ENCODE data around the gene BAHD1. TPM values are rescaled to one million over a fixed set of nuclear protein-coding genes. Genes with fewer than 3 reads are reported as not detected.

Gene BAHD1
- total and polyA plus RNA-seq, 2 donors (not counting 1 experiment from before 2014, with no cell fraction given) = 3.3 to 5.6 TPM

- no peak overlapping the region for H3K9ac ChIP-seq (ENCODE audit: insufficient read depth, low read length)
- H3K4me1 ChIP-seq (ENCODE audit: control insufficient read depth, extremely low read depth, insufficient read depth, low read length) = no peaks in the 10 kb centered on the region
- H3K4me2 ChIP-seq (ENCODE audit: extremely low read depth, insufficient read depth, low read length) = no peak overlapping the region
- H3K4me3 ChIP-seq (replicated peaks in 1 of 4; ENCODE audit: control extremely low read depth in 1 of 4, insufficient read depth in 1 of 4, low read depth in 3 of 4, low read length in 4 of 4) = no peak overlapping the region
- H3K27ac ChIP-seq (ENCODE audit: insufficient read depth, low read length) = no peak overlapping the region
- H4K20me1 ChIP-seq (ENCODE audit: control insufficient read depth, extremely low read depth, insufficient read depth, low read length) = no peaks in the 10 kb centered on the region
- H3K9me3 ChIP-seq (ENCODE audit: control insufficient read depth, insufficient read depth, low read depth, low read length) = no peaks in the 10 kb centered on the region
- no peak for TF ChIP-seq EZH2 (IDR thresholded peaks at IDR 0.05; ENCODE audit: low read length, missing control alignments)
- no peak for TF ChIP-seq CTCF (conservative IDR thresholded peaks at IDR 0.05 in 1 of 2, IDR thresholded peaks at IDR 0.05 in 1 of 2; ENCODE audit: low read depth in 1 of 2, low read length in 2 of 2)
- no peak overlapping the region for H2AFZ ChIP-seq (ENCODE audit: low read length)
- H3K36me3 ChIP-seq (ENCODE audit: control insufficient read depth, insufficient read depth, low read length) = no peaks in the 10 kb centered on the region
- H3K27me3 ChIP-seq (ENCODE audit: control insufficient read depth, insufficient read depth, low read length) = peaks cover 9% of the 10 kb centered on the region
- DNase-seq (ENCODE audit: low read depth in 2 of 2) = no peak
- no peaks in the 10 kb centered on the region for H3K79me2 ChIP-seq (ENCODE audit: control insufficient read depth, insufficient read depth, low read length)
Observed at GRCh38 chr15:40427188-40427587, 13.6 kb upstream of the BAHD1 start.

- Histone ChIP-seq H3K27me3 (ENCODE audit: control insufficient read depth, insufficient read depth, low read length) (peaks cover 16% of the 10 kb centered on the region), H4K20me1 (ENCODE audit: control insufficient read depth, extremely low read depth, insufficient read depth, low read length) (no peaks in the 10 kb centered on the region), H3K4me1 (ENCODE audit: control insufficient read depth, extremely low read depth, insufficient read depth, low read length) (no peaks in the 10 kb centered on the region), H3K4me3 (replicated peaks in 1 of 4; ENCODE audit: control extremely low read depth in 1 of 4, insufficient read depth in 1 of 4, low read depth in 3 of 4, low read length in 4 of 4) (no peak overlapping the region), H3K79me2 (ENCODE audit: control insufficient read depth, insufficient read depth, low read length) (no peaks in the 10 kb centered on the region), H2AFZ (ENCODE audit: low read length) (no peak overlapping the region), H3K9me3 (ENCODE audit: control insufficient read depth, insufficient read depth, low read depth, low read length) (no peaks in the 10 kb centered on the region), H3K4me2 (ENCODE audit: extremely low read depth, insufficient read depth, low read length) (no peak overlapping the region), H3K36me3 (ENCODE audit: control insufficient read depth, insufficient read depth, low read length) (no peaks in the 10 kb centered on the region), H3K9ac (ENCODE audit: insufficient read depth, low read length) (no peak overlapping the region), H3K27ac (ENCODE audit: insufficient read depth, low read length) (no peak overlapping the region)
- DNase-seq (ENCODE audit: low read depth in 2 of 2) = no peak
- TF ChIP-seq CTCF (conservative IDR thresholded peaks at IDR 0.05 in 1 of 2, IDR thresholded peaks at IDR 0.05 in 1 of 2; ENCODE audit: low read depth in 1 of 2, low read length in 2 of 2) (no peak), EZH2 (IDR thresholded peaks at IDR 0.05; ENCODE audit: low read length, missing control alignments) (no peak)
Observed at GRCh38 chr15:40428185-40428584, 12.6 kb upstream of the BAHD1 start.

- no peak overlapping the region for H3K9ac ChIP-seq (ENCODE audit: insufficient read depth, low read length)
- H3K4me3 ChIP-seq (replicated peaks in 1 of 4; ENCODE audit: control extremely low read depth in 1 of 4, insufficient read depth in 1 of 4, low read depth in 3 of 4, low read length in 4 of 4) = no peak overlapping the region
- no peaks in the 10 kb centered on the region for H3K36me3 ChIP-seq (ENCODE audit: control insufficient read depth, insufficient read depth, low read length)
- H4K20me1 ChIP-seq (ENCODE audit: control insufficient read depth, extremely low read depth, insufficient read depth, low read length) = no peaks in the 10 kb centered on the region
- DNase-seq (ENCODE audit: low read depth in 2 of 2) = no peak
- H3K4me1 ChIP-seq (ENCODE audit: control insufficient read depth, extremely low read depth, insufficient read depth, low read length) = no peaks in the 10 kb centered on the region
- no peaks in the 10 kb centered on the region for H3K79me2 ChIP-seq (ENCODE audit: control insufficient read depth, insufficient read depth, low read length)
- H3K27me3 ChIP-seq (ENCODE audit: control insufficient read depth, insufficient read depth, low read length) = peaks cover 24% of the 10 kb centered on the region
- H2AFZ ChIP-seq (ENCODE audit: low read length) = no peak overlapping the region
- H3K9me3 ChIP-seq (ENCODE audit: control insufficient read depth, insufficient read depth, low read depth, low read length) = no peaks in the 10 kb centered on the region
- TF ChIP-seq CTCF (conservative IDR thresholded peaks at IDR 0.05 in 1 of 2, IDR thresholded peaks at IDR 0.05 in 1 of 2; ENCODE audit: low read depth in 1 of 2, low read length in 2 of 2) (no peak), EZH2 (IDR thresholded peaks at IDR 0.05; ENCODE audit: low read length, missing control alignments) (no peak)
- no peak overlapping the region for H3K4me2 ChIP-seq (ENCODE audit: extremely low read depth, insufficient read depth, low read length)
- H3K27ac ChIP-seq (ENCODE audit: insufficient read depth, low read length) = no peak overlapping the region
Observed at GRCh38 chr15:40429068-40429710, 11.6 kb upstream of the BAHD1 start.

Data from fibroblast of lung (primary cell).